Stimulated activated CD4-positive, alpha-beta T cell treated with anti-CD3 and anti-CD28 coated beads, Interleukin-12 subunit alpha, Interleukin-12 subunit beta, amount 100 ng/mL, for 4 hours (primary cell): ENCODE data around the gene GOLGA6D.
"Not testable (repeated sequence)": the region's sequence is repeated elsewhere in the genome, so short reads cannot be mapped to it uniquely, and the experiment has no call there.

ENCODE experiments used
- DNase-seq: peaks from one replicate; pipeline ENCODE4 v3.0.0-alpha.2; 2020

GOLGA6D gene

DNA sequence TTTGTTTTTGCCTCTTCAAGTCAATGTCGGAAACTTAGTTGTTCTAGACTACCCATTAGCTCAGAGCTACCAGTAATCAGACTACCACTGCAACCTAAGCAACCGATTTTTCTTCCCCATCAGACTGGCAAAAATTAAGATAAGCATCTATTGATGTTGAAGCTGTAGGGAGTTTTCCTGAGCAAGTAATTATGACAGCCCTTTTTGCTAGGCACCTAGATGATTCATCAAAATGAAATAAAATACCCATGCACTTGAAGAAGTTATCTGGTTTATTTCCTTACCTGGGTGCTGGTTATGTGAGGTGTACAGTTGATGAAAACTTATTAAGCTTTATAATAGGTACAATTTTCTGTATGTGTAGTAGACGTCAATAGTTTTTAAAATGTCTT lies 52.7 kb downstream of the GOLGA6D start:
- no peak for DNase-seq

DNA sequence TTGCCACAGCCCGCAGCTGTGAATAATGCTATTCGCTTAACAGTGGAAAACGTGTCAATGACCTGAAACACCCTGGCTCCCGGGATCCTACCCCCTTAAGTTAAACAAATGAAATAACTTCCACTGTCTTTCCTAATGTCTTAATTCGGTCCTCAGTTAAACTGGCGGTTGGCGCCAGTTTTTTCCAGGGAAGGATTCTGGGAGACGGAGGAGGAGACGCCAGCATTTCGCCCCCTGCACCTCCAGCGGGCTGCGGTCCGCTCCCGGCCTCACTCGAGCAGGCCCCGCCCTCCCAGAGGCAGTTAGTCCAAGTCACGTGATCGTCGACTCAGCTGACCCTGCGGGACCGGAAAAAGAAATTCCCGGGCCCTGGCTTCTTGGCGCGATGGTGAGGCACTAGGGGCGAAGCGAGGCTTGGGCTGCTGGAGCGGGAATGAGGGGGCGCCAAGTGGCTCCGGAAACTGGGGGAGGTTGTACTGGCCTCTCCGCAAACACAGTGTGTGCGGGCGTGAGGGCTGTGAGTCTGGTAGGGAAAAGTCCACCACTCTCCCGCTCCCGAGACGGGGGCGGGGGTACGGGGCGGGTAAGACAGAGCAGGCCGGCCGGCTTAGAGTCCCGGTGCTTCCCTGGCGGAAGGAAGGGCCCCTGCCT lies 53.2 kb downstream of the GOLGA6D start, which contains the start of gene COMMD4:
Gene COMMD4, plus strand, starts transcription at position 359 of the 651 bp plus-strand sequence. Its CDS starts 27 bp downstream, at position 386.
- DNase-seq, result peak; percentile 82

DNA sequence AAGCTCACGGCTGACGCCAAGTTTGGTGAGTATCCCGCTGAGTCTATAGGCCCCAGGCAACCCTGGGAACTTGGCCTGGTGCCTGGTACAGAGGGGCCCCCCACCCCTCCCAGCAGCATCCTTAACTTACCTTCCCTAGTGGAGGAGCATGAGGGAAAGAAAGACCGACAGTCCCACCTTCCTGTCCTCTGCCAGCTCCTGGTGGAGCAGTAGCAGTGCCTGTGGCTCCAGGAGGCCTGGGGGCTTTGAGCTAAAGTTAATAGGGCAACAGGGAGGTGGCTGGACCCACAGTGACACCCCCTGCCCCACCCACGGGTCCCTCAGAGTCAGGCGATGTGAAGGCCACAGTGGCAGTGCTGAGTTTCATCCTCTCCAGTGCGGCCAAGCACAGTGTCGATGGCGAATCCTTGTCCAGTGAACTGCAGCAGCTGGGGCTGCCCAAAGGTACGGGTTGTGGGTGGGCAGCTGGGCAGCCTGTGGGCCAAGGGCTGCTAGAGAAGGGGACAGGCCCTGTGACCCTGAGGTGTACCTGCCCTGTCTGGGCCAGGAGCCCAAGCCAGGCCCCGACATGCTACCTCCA lies 56.1 kb downstream of the GOLGA6D start:
- no peak for DNase-seq

DNA sequence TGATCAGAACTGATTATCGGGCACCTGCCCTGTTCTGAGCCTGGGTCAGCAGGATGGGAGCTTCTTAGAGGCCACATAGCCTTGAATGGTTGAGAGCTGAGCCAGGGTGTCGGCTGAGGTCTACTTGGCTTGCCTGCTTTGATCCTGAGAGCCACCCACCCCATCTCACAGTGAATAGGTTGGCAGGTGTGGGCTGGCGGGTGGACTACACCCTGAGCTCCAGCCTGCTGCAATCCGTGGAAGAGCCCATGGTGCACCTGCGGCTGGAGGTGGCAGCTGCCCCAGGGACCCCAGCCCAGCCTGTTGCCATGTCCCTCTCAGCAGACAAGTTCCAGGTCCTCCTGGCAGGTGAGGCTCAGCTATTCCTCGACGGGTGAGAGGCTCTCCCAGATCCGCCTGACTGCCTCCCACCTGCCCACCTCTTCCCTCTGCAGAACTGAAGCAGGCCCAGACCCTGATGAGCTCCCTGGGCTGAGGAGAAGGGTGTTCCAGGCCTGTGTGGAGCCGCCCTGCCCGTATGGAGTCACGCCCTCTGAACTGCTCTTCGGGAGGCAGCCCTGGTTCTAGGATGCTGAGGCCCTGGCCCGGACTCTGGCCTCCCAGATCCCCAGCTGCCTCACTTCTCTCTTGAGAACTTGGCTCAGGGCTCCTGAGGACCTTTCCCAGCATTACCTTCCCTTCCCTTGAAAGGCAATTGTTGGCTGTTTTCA lies 57.1 kb downstream of the GOLGA6D start:
- DNase-seq, result no peak

DNA sequence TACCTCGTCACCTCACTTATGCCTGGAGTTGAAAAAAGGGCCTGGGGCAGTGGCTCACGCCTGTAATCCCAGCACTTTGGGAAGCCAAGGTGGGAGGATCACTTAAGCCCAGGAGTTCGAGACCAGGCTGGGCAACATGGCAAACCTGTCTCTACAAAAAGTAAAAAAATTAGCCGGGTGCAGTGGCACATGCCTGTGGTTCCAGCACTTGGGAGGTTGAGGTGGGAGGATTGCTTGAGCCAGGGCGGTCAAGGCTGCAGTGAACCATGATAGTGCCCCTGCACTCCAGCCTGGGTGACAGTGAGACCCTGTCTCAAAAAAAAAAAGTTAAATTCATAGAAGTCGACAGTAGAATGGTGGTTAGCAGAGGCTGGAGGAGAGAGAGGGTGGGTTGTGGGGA lies 59.6 kb downstream of the GOLGA6D start:
- DNase-seq, result no peak

DNA sequence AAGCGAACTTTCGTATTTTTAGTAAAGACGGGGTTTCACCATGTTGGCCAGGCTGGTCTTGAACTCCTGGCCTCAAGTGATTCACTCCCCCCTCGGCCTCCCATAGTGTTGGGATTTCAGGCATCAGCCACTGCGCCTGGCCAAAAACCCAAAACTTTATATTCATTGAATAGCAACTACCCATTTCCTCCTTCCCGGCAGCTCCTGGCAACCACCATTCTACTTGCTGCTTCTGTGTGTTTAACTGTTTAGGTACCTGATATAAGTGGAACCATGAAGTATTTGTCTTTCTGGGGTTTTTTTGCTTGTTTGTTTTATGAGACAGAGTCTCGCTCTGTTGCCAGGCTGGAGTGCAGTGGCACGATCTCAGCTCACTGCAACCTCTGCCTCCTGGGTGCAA lies 61.3 kb downstream of the GOLGA6D start:
- DNase-seq, result not testable (repeated sequence)
